ENCODE results near the gene STUM.

The STUM gene

DNA sequence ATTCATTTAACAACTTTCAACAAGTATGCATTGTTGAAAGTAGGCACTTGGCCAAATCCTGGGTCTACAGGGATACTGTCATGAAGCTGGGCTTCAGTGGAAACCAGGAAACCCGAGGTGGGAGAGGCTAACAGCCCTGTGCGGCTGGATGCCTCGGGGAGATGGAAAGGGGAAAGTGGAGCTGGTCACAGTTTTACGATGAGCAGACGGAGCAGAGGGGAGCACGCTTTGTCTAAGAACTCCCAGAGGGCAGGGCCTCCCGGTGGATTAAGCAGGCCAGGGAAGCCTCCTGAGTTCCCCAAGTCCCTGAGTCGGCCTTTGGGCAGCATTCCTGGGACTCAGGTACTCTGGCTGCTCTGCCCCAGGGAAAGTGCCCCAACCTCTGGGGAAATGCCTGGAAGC is 23.8 kb downstream of the STUM start:
- TF ChIP-seq ZFX (IDR thresholded peaks at IDR 0.05), result no peak
- TF ChIP-seq, protein P1, sequence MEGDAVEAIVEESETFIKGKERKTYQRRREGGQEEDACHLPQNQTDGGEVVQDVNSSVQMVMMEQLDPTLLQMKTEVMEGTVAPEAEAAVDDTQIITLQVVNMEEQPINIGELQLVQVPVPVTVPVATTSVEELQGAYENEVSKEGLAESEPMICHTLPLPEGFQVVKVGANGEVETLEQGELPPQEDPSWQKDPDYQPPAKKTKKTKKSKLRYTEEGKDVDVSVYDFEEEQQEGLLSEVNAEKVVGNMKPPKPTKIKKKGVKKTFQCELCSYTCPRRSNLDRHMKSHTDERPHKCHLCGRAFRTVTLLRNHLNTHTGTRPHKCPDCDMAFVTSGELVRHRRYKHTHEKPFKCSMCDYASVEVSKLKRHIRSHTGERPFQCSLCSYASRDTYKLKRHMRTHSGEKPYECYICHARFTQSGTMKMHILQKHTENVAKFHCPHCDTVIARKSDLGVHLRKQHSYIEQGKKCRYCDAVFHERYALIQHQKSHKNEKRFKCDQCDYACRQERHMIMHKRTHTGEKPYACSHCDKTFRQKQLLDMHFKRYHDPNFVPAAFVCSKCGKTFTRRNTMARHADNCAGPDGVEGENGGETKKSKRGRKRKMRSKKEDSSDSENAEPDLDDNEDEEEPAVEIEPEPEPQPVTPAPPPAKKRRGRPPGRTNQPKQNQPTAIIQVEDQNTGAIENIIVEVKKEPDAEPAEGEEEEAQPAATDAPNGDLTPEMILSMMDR (conservative IDR thresholded peaks at IDR 0.05), result no peak
- H3K27ac ChIP-seq, result no peak overlapping the region

DNA sequence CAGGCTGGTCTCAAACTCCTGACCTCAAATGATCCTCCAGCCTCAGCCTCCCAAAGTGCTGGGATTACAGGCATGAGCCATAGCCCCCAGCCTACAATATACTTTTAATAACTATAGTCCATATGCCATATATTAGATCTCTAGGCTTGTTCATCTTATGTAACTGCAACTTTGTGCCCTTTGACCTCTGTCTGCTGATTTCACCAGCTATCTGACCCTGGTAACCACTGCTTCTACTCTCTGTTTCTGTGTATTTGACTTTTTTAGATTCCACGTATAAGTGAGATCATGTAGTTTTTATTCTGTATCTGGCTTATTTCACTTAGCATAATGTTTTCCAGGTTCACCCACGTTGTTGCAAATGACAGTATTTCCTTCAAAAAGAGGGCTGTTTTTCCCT is 25.5 kb downstream of the STUM start:
- no peak overlapping the region for H3K27ac ChIP-seq
- TF ChIP-seq, protein P1 (conservative IDR thresholded peaks at IDR 0.05), result no peak

DNA sequence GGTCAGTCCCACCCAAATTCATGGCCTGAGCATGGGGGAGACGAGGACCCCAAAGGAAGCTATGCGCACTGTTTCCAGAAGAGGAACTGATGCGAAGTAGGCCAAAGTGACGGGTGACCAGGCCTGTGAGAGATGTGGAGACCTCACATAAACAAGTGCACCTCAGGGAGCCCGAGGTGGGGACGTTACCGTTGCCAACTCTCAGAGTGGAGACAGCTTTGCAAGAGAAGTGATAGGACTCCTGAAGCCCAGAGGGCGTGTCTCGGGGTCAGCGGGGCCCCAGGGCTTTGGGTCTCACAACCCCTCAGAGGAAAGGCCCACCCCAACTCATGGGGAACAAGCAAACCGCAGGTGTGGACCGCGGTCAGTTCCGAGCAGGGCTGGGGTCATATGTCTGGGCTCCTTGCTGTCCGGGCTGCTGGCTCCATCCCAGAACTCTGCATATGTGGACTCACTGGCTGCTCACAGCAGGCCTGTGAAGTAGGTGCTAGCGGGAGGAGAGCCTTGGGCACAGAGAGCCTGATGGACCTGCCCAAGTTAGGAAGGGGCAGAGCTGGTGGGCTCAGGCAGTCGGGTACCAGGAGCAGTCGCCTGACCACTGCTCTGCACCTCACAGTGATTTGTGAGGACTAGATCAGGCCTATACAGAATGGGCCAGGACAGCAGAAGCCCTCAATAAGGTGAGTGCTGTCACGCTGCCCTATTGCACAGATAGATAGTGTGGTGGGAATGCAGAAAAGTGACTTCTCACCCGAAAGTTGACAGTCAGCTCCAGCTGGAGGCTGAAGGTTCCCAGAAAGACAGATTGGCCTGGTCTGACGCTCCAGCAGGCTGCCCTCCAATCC is 26.2 kb downstream of the STUM start:
- no peak overlapping the region for H3K27ac ChIP-seq
- TF ChIP-seq, protein P1 (conservative IDR thresholded peaks at IDR 0.05), result no peak
- TF ChIP-seq ZFX (IDR thresholded peaks at IDR 0.05), result no peak

DNA sequence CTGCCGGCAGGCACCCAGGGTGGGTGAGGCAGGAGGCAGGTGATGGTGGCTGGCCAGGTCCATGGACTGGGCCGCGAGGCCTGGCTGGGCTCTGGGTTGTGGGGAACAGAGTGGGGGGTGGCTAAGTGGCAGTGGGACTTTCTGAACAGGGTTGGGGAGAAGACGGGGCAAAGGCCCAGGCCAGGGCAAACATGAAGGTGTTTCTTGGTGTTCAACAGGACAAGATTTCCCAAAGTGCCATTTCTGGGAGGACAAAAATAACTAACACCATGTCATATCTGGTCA is 26.8 kb downstream of the STUM start:
- TF ChIP-seq ZFX (IDR thresholded peaks at IDR 0.05), result no peak
- TF ChIP-seq, protein P1 (conservative IDR thresholded peaks at IDR 0.05), result no peak
- no peak overlapping the region for H3K27ac ChIP-seq

DNA sequence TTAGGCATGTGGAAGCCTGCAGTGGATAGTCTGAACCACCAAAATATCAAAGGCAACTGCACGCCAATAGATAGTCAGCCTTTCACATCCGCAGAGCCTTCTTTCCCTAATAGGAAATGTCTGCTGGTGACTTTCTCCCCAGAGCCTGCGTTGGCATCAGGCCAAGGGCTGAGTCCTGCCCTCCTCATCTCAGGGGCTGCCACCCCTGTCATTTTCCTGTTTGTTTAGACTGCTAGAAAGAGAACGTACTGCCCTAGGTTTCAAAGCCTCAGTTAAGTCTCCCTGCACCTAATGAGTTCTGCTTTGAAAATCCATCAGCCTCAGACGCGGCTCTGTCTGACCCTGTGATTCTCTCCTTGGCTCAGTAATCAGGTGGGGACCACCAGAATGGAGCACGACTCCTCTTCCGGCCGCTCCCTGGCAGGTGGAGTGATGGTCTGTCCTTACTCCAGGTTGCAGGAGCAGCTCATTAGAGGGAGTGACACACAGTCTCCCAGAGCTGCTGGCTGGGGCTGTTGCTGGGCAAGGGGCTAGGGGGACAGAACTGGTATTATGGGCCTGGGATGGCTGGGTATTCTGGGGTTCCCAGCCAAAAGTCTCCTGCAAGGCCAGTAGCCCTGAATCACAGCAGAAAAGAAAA is 27.3 kb downstream of the STUM start:
- no peak overlapping the region for H3K27ac ChIP-seq
- TF ChIP-seq, protein P1 (conservative IDR thresholded peaks at IDR 0.05), result no peak
- TF ChIP-seq ZFX (IDR thresholded peaks at IDR 0.05), result no peak

DNA sequence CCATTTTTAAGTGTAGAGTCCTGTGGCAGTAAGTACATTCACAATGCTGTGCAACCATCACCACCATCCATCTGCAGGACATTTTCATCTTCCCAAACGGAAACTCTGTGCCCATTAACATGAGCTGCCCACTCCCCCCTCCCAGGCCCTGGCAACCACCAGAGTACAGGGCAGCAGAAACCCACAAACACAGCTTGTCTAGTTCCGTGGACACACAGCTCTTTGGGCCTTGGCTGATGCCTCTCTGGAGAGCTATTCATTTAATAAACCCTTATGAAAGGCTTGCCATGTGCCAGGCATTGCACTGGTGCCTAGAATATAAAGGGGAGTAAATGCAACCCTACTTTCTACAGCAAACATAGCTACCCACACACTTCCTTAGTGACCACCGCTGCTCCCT is 28.0 kb downstream of the STUM start:
- TF ChIP-seq, protein P1 (conservative IDR thresholded peaks at IDR 0.05), result no peak
- H3K27ac ChIP-seq, result no peak overlapping the region

DNA sequence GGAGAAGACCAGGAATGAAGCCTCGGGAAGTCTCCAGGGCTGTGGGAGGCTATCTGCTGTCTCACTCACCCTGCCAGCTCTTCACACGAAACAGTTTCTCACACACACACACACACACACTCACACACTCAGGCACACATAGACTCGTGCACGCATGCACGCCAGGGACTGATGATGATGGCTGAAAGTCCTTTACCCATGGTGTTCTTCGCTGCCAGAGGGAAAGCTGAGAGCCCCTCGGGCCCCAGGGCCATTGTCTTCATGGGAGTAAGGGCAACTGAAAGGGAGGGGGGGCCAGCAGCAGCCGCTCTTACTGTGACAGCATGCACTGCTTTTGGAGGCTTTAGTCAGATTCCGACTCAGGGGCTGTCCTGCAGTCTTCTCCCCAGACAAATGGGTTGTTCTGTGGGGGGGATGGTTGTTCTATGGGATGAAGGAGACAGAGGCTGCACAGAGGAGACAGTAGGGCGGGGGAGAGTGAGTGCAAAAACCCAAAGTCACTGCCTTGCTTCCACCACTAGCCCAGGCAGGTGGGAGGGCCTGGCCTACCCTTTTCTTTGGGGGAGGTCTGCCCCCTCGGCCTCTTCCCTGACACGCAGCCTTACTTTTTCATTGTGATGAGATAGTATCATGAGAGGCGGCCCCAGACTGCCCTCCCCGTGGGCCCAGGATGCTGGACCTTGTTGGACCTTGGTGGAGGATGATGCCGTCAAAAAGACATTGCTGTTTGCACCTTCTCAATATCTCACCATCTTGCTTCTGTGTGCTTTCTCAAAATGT is 29.0 kb downstream of the STUM start:
- TF ChIP-seq, protein P1 (conservative IDR thresholded peaks at IDR 0.05), result no peak
- no peak for TF ChIP-seq ZFX (IDR thresholded peaks at IDR 0.05)

More for the DNA sequence above, 29.0 kb downstream of the STUM start:
- H3K27ac ChIP-seq, result no peak overlapping the region
